Measurements from ENCODE around the gene SNX9.

- TF ChIP-seq CTCF (conservative IDR thresholded peaks at IDR 0.05; ENCODE audit: low read depth, low read length) (no peak), EZH2 (IDR thresholded peaks at IDR 0.05; ENCODE audit: borderline replicate concordance, low read depth, low read length, poor library complexity, severe bottlenecking) (no peak)
Observed at GRCh38 chr6:157789861-157790260, 33.2 kb upstream of the SNX9 start.
